HG02870 (cell line): ENCODE measurements around the gene MAPK14.
"Not testable (repeated sequence)": the region's sequence is repeated elsewhere in the genome, so short reads cannot be mapped to it uniquely, and the experiment has no call there.

Experiments used
- ATAC-seq: cut with Tn5 transposase; IDR thresholded peaks from one replicate; pipeline ENCODE4 v1.9.1; 2021; ENCODE audit warnings: mild to moderate bottlenecking, moderate library complexity; ENCODE audit not compliant: unreplicated experiment

MAPK14 gene

DNA sequence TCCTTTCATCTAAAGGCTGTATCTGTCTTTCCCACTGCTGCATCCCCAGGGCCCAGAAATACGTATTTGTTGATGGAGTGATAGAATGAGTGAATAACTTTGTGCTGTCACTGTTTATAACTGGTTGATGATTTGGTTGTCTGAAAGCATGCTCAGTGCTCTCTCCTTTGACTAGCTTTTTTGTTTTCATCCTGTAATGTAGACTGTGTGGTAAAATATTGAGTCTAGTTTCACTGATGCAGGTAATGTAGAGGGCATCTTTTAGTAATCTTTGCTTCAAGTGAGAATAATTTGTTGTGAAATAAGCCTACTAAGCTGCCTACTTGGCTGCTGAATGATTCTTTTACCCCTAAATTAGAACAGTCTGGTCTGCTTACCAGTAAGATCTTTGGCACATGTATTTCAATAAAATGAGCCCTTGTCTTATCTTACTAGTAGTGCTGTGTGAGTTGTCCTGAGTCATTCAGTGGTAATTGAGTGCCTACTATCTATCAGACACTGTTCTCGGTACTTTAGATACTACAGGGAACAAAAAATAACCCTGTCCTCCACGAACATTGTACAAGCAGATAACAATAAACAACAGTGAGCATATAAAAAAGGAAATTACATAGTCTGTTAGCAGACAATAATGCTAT lies 39.9 kb downstream of the MAPK14 start:
- no peak for ATAC-seq

DNA sequence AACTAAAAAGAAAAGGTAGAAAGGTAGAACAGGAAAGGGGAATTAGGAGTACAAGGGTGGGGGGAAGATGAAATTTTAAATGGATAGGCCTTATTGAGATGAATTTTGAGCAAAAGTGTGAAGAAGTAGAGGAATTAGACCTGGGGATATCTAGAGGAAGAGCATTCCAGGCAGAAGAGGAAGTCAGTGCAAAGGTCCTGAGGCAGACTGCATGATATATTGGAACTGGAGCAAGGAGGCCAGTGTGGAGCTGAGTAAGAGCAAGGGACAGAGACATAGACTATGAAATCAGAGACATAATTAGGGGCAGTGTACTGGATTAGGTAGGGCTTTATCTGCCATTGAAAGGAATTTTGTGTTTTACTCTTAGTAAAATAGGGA lies 40.4 kb downstream of the MAPK14 start:
- no peak for ATAC-seq

DNA sequence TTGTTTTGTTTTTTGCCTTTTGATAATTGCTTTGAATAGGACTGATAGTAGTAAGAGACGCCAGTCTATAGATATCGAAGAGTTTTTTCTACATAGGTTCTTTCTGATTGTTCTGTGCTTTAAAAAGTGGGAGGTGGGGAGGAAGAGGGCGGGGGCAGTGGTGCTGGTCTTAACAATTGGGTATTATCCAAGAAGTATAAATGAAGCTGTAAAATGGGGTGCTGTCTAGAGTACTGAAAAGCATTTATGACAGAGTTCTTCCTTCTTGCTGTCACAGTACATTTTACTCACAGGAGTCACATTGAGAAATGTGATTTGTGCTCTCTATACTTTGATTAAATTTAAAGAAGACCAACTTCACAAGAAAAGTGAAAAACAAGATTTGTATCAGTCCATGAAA lies 41.0 kb downstream of the MAPK14 start:
- no peak for ATAC-seq

- no peak for ATAC-seq
Measured at GRCh38 chr6:36069573-36069972, 42.0 kb downstream of the MAPK14 start.

GRCh38 chr6:36070252-36070651 lies 42.6 kb downstream of the MAPK14 start:
- ATAC-seq: no peak

GRCh38 chr6:36071281-36071680 lies 43.7 kb downstream of the MAPK14 start:
- no peak for ATAC-seq

DNA sequence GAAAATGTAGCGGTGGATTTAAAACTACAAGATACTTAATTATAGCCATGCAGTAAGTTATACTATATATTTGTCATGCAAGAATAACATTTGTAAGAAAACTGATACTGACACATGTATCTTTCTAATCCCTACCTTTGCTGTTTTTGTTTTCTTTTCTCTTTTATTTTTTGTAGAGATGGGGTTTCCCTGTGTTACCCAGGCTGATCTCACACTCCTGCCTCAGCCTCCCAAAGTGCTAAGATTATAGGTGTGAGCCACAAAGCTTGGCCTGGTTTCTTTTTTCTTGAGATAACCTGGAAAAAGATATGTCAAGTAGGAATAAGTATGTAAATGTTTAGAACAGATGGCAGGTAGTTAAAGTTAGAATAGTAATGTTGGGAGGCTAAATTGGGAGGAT lies 44.1 kb downstream of the MAPK14 start:
- no peak for ATAC-seq

- no peak for ATAC-seq
Measured at GRCh38 chr6:36072681-36073080, 45.1 kb downstream of the MAPK14 start.

- ATAC-seq: no peak
Measured at GRCh38 chr6:36073587-36073986, 46.0 kb downstream of the MAPK14 start.

DNA sequence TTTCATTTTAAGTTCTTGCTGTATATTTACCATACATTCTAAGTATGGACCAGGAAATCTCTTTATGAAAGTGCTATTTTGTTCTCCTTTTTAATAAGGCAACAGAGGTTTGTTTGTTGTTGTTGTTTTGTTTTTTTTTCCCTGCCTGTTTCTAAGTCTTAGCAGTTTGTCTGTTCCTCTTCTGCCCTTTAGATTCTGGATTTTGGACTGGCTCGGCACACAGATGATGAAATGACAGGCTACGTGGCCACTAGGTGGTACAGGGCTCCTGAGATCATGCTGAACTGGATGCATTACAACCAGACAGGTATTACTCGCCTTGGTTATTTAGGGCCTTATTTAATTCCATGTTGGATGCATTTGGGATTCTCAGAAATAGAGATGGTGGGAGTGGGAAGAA lies 48.0 kb downstream of the MAPK14 start:
- ATAC-seq: no peak

- ATAC-seq: no peak
Measured at GRCh38 chr6:36076178-36077063, 48.8 kb downstream of the MAPK14 start.

GRCh38 chr6:36078159-36078558 lies 50.6 kb downstream of the MAPK14 start:
- ATAC-seq: no peak

DNA sequence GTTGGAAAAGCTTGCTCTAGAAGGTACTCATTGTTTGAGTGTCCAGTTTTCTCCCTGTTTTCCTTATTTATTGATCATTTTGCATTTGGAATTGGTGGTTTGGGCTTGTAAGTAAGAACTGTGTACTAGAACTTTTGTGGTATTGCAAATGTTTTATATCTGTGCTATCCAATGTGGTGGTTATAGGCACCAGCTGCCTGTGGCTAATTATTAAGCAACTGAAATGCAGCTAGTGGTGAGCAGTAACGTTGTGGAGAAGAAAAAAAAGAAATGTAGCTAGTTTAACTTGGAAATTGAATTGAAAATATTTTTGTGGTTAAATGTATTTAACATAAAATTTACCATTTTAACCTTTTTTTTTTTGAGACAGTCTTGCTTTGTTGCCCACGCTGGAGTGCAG lies 52.0 kb downstream of the MAPK14 start:
- ATAC-seq: no peak

- ATAC-seq: no peak
Measured at GRCh38 chr6:36082318-36082717, 54.7 kb downstream of the MAPK14 start.

DNA sequence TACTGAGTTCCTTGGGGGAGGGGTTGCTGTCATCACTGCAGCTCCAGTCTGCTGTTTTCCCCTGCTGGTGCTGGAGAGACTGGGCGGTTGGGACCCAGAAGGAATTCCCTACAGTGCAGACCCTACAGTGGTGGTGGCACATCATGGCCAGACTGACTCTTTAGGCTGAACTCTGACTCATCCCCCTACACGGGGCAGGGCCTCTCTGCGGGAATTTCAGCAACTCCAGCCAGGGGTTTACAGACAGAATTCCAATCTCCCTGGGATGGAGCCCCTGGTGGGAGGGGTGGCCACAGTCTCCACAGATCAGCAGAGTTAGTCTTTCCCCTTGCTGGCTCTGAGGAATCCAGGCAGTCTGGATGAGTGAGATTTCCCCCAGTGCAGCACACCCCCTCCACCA lies 55.8 kb downstream of the MAPK14 start:
- ATAC-seq: no peak

GRCh38 chr6:36088204-36088603 lies 60.6 kb downstream of the MAPK14 start:
- ATAC-seq: not testable (repeated sequence)

DNA sequence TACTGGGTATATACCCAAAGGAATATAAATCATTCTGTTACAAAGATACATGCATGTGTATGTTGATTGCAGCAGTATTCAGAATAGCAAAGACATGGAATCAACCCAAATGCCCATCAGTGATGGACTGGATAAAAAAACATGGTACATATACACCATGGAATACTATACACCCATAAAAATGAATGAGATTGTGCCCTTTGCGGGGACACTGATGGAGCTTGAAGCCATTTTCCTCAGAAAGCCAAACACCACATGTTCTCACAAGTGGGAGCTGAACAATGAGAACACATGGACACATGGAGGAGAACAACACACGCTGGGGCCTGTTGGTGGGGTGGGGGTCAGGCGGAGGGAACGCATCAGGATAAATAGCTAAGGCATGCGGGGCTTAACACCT lies 61.4 kb downstream of the MAPK14 start:
- no peak for ATAC-seq

DNA sequence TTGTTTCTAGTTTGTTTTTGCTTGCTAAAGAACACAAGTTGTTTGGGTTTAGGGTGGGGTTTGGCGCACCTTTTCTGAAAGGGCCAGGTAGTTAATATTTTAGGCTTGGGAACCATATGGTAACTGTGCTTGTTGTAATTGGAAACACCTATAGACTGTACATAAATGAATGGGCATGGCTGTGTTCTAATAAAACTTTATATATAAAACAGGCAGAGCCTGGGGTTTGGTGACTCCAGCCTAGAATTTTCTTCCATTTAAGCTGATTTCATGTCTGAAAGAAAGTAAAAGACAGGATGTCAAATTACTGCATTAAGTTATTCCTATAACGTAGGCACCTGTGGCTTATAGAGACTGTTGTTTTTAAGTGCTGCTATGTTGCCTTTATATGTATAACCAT lies 66.6 kb downstream of the MAPK14 start:
- ATAC-seq: no peak

DNA sequence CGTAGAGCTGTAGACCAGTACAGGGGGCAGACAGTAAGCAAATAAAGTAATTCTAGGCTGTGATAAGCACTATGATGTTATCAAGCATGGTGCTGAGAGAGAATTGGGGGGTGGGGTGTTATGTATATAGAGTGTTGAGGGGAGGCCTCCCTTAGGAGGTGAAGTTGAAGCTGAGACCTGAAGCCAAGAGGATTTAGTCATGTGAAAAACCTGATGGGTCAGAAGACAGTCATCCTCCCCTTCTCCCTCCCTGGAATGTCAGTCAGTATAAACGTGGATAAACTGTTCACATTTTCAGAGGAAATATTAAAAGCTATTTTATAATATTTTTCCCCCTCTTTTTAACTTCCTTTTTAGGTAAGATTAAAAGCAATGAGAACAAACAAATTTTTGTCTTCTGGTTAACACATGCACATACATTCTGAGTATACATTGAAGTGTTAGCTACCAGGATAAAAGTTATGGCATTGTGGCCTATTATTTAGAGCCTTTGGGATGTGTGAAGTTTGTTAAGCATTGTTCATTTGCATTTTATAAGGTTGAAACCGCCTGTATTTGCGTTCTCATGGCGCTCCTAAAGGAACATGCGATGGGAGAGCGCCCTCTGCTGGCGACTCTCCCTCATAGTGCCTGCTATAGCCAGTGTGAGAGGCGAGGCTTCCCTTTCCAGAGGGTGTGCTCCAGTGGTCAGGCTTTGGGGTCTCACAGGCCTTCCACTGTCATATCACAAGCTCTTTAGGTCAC lies 67.3 kb downstream of the MAPK14 start:
- ATAC-seq: no peak

- ATAC-seq: no peak
Measured at GRCh38 chr6:36095497-36096391, 68.1 kb downstream of the MAPK14 start.
